22Rv1 (cell line): ENCODE results near the gene HDLBP.

ENCODE experiments used
- CTCF ChIP-seq: fragments of 450-650 bp; IDR thresholded peaks from 2 replicates; pipeline ENCODE4 v1.5.1; 2017; ENCODE audit warnings: mild to moderate bottlenecking
- ZFX ChIP-seq: fragments of 450-650 bp; IDR thresholded peaks from 2 replicates; pipeline ENCODE4 v1.6.1; 2017; ENCODE audit warnings: antibody characterized with exemption, borderline replicate concordance

GRCh38 chr2:241325257-241325656 is 9.8 kb upstream of the HDLBP start:
- no peak for TF ChIP-seq CTCF
- TF ChIP-seq ZFX = no peak
